ENCODE data around the gene ARG2.

Gene ARG2

GRCh38 chr14:67680941-67681340 lies 61.2 kb downstream of the ARG2 start:
- DNase-seq (ENCODE audit: low read depth in 2 of 2) = no peak

- DNase-seq (ENCODE audit: low read depth in 2 of 2) = no peak
Observed at GRCh38 chr14:67683842-67684241, 64.1 kb downstream of the ARG2 start.

- DNase-seq (ENCODE audit: low read depth in 2 of 2) = no peak
Observed at GRCh38 chr14:67690011-67690410, 70.3 kb downstream of the ARG2 start.

- peak; percentile 42 to 62 for DNase-seq (ENCODE audit: low read depth in 2 of 2)
Observed at GRCh38 chr14:67694791-67695393, 75.2 kb downstream of the ARG2 start.

GRCh38 chr14:67695394-67695949 lies 75.8 kb downstream of the ARG2 start, which contains the start of gene RDH11:
Gene RDH11 (minus strand): TSS chr14:67695764. CDS start chr14:67695703, 61 bp downstream.
- DNase-seq (ENCODE audit: low read depth in 2 of 2) = peak; percentile 55 to 74

- DNase-seq (ENCODE audit: low read depth in 2 of 2) = no peak
Observed at GRCh38 chr14:67697006-67697405, 77.3 kb downstream of the ARG2 start.

- DNase-seq (ENCODE audit: low read depth in 2 of 2) = no peak
Observed at GRCh38 chr14:67698179-67698578, 78.5 kb downstream of the ARG2 start.
